Right lobe of liver (tissue), 4 donors: Measurements from ENCODE around the gene ZNF827.

Experiments
- CTCF ChIP-seq, 4 donors: fragments of 200-600 bp in 3 of 4; fragments of 450-650 bp in 1 of 4; IDR thresholded peaks; one replicate each; pipeline versions ENCODE4 v1.5.1 to v1.8.0; 2016 to 2022; ENCODE audit warnings: antibody characterized with exemption in 4 of 4, mild to moderate bottlenecking in 2 of 4
- POLR2A ChIP-seq: fragments of 450-650 bp; IDR thresholded peaks from one replicate; pipeline ENCODE4 v1.6.1; 2017; ENCODE audit warnings: antibody characterized with exemption, mild to moderate bottlenecking
- donor health status: DM: no; HTN: no; CAD: no.
- donor health status: DM: no; HTN: no; CAD: no.
- donor health status: DM: no; HTN: yes; CAD: no.

GRCh38 chr4:145822581-145822980 lies 116.0 kb downstream of the ZNF827 start:
- TF ChIP-seq CTCF (IDR thresholded peaks at IDR 0.05) = no peak
- no peak for TF ChIP-seq POLR2A
